ENCODE results near the gene TENT4A.

GRCh38 chr5:6786786-6787495 is 73.7 kb downstream of the TENT4A start:
- TF ChIP-seq EP300 (IDR thresholded peaks at IDR 0.05; ENCODE audit: low read depth) (no peak), CTCF (IDR thresholded peaks at IDR 0.05) (no peak), POLR2A (IDR thresholded peaks at IDR 0.05) (no peak)
